Endodermal cell (in vitro differentiated cells): ENCODE data around the gene SDK1. TPM values are rescaled to one million over a fixed set of nuclear protein-coding genes. Genes with fewer than 3 reads are reported as not detected.

Experiments
- DNase-seq: peaks from one replicate; pipeline ENCODE4 v3.0.0-alpha.2; 2017
- H3K27ac ChIP-seq: 2 replicates; pipeline ENCODE4 v1.5.1; 2013; ENCODE audit warnings: mild to moderate bottlenecking, low read depth, low read length, moderate library complexity
- H3K27me3 ChIP-seq: 2 replicates; pipeline ENCODE4 v1.6.1; 2013; ENCODE audit warnings: mild to moderate bottlenecking, low read length, moderate library complexity; ENCODE audit not compliant: insufficient read depth, control insufficient read depth, poor library complexity, severe bottlenecking
- H3K36me3 ChIP-seq: 2 replicates; pipeline ENCODE4 v1.7.0; 2013; ENCODE audit warnings: mild to moderate bottlenecking, low read length, moderate library complexity; ENCODE audit not compliant: control insufficient read depth, insufficient read depth
- H3K4me1 ChIP-seq: one replicate; pipeline ENCODE4 v1.7.0; 2013; ENCODE audit warnings: low read length; ENCODE audit not compliant: control insufficient read depth, insufficient read depth
- H3K4me3 ChIP-seq: 2 replicates; pipeline ENCODE4 v1.5.1; 2013; ENCODE audit warnings: mild to moderate bottlenecking, low read length, moderate library complexity
- H3K9ac ChIP-seq: 2 replicates; pipeline ENCODE4 v1.6.1; 2013; ENCODE audit warnings: mild to moderate bottlenecking, low read length, moderate library complexity; ENCODE audit not compliant: poor library complexity, severe bottlenecking; ENCODE audit errors: extremely low read depth
- H3K9me3 ChIP-seq: 2 replicates; pipeline ENCODE4 v1.6.1; 2013; ENCODE audit warnings: mild to moderate bottlenecking, low read length, moderate library complexity; ENCODE audit not compliant: control insufficient read depth
- H3K27ac Mint-ChIP-seq: 2 replicates; pipeline ENCODE4 v1.8.0; 2020; ENCODE audit warnings: mixed read lengths
- H3K27me3 Mint-ChIP-seq: 2 replicates; pipeline ENCODE4 v1.8.0; 2021; ENCODE audit warnings: mild to moderate bottlenecking, mixed read lengths; ENCODE audit not compliant: insufficient read depth
- H3K36me3 Mint-ChIP-seq: 2 replicates; pipeline ENCODE4 v1.8.0; 2020; ENCODE audit warnings: low read depth, mixed read lengths
- H3K4me1 Mint-ChIP-seq: 2 replicates; pipeline ENCODE4 v1.8.0; 2020; ENCODE audit warnings: mixed read lengths
- H3K4me3 Mint-ChIP-seq: 2 replicates; pipeline ENCODE4 v1.8.0; 2020; ENCODE audit warnings: mild to moderate bottlenecking, moderate library complexity, mixed read lengths
- H3K9me3 Mint-ChIP-seq: 2 replicates; pipeline ENCODE4 v1.8.0; 2020; ENCODE audit warnings: mild to moderate bottlenecking, mixed read lengths
- CTCF ChIP-seq: fragments of 200-600 bp; sonication (generic); conservative IDR thresholded peaks from 2 replicates; pipeline ENCODE4 v1.5.0; 2021; ENCODE audit warnings: antibody characterized with exemption, mild to moderate bottlenecking
- WGBS, 2 experiments: methylation state at CpG; one replicate each; pipeline versions ENCODE4 v1.1.5 to v1.1.7; 2013; ENCODE audit warnings: missing lambda C conversion rate in 2 of 2, mixed read lengths in 1 of 2; ENCODE audit not compliant: insufficient coverage in 1 of 2, insufficient read length in 1 of 2; 5-methylcytosine and 5-hydroxymethylcytosine counted together
- total RNA-seq, 2 donors: library from RNA; stranded (reverse); fragmentation: NEBNext Ultra II Directional in 1 of 2; extraction: Animal tissue kit (Norgen Biotek cat#: 25700) in 1 of 2; gene quantifications; 2 replicates in 1 of 2; 3 replicates in 1 of 2; pipeline ENCODE4 v1.2.1, GENCODE V29; 2021

The SDK1 gene
- total RNA-seq, 2 donors from 2014 or later = 22.7 to 23.1 TPM

- TF ChIP-seq CTCF = no peak
- no peaks in the 10 kb centered on the region for H3K9me3 ChIP-seq
- H3K4me1 ChIP-seq = no peaks in the 10 kb centered on the region
- peaks cover 2% of the 10 kb centered on the region for H3K4me1 Mint-ChIP-seq
- H3K27me3 ChIP-seq = no peaks in the 10 kb centered on the region
- no peaks in the 10 kb centered on the region for H3K27me3 Mint-ChIP-seq
- H3K9me3 Mint-ChIP-seq = no peaks in the 10 kb centered on the region
- no peaks in the 10 kb centered on the region for H3K36me3 ChIP-seq
- no peak overlapping the region for H3K27ac ChIP-seq
- no peak for DNase-seq
- H3K9ac ChIP-seq = no peak overlapping the region
- no peak overlapping the region for H3K4me3 ChIP-seq
- 94 to 96% methylated on average over 10 to 11 of the region's 11 CpGs for WGBS, 2 experiments
- H3K27ac Mint-ChIP-seq = no peak overlapping the region
- no peaks in the 10 kb centered on the region for H3K36me3 Mint-ChIP-seq
- H3K4me3 Mint-ChIP-seq = no peak overlapping the region
Measured at GRCh38 chr7:3892686-3893085, 591.6 kb downstream of the SDK1 start.

- Histone ChIP-seq H3K27me3 (no peaks in the 10 kb centered on the region), H3K9me3 (no peaks in the 10 kb centered on the region), H3K36me3 (no peaks in the 10 kb centered on the region), H3K4me3 (no peak overlapping the region), H3K27ac (no peak overlapping the region), H3K9ac (no peak overlapping the region), H3K4me1 (no peaks in the 10 kb centered on the region)
- TF ChIP-seq CTCF = no peak
- 94 to 100% methylated on average over 7 to 12 of the region's 12 CpGs for WGBS, 2 experiments
- Mint-ChIP-seq H3K4me1 (peaks cover 2% of the 10 kb centered on the region), H3K9me3 (no peaks in the 10 kb centered on the region), H3K27me3 (no peaks in the 10 kb centered on the region), H3K4me3 (no peak overlapping the region), H3K27ac (no peak overlapping the region), H3K36me3 (no peaks in the 10 kb centered on the region)
- DNase-seq = no peak
Measured at GRCh38 chr7:3893151-3893788, 592.2 kb downstream of the SDK1 start.

- peaks cover 2% of the 10 kb centered on the region for H3K4me1 Mint-ChIP-seq
- H3K4me3 Mint-ChIP-seq = no peak overlapping the region
- H3K36me3 Mint-ChIP-seq = no peaks in the 10 kb centered on the region
- no peak overlapping the region for H3K27ac Mint-ChIP-seq
- Histone ChIP-seq H3K4me3 (no peak overlapping the region), H3K27me3 (no peaks in the 10 kb centered on the region), H3K27ac (no peak overlapping the region), H3K36me3 (no peaks in the 10 kb centered on the region), H3K4me1 (no peaks in the 10 kb centered on the region), H3K9ac (no peak overlapping the region), H3K9me3 (no peaks in the 10 kb centered on the region)
- no peaks in the 10 kb centered on the region for H3K9me3 Mint-ChIP-seq
- TF ChIP-seq CTCF = no peak
- 93 to 100% methylated on average over 3 to 4 of the region's 4 CpGs for WGBS, 2 experiments
- DNase-seq = no peak
- no peaks in the 10 kb centered on the region for H3K27me3 Mint-ChIP-seq
Measured at GRCh38 chr7:3893789-3894153, 592.7 kb downstream of the SDK1 start.
